ENCODE results near the gene AIP.

Gene AIP

DNA sequence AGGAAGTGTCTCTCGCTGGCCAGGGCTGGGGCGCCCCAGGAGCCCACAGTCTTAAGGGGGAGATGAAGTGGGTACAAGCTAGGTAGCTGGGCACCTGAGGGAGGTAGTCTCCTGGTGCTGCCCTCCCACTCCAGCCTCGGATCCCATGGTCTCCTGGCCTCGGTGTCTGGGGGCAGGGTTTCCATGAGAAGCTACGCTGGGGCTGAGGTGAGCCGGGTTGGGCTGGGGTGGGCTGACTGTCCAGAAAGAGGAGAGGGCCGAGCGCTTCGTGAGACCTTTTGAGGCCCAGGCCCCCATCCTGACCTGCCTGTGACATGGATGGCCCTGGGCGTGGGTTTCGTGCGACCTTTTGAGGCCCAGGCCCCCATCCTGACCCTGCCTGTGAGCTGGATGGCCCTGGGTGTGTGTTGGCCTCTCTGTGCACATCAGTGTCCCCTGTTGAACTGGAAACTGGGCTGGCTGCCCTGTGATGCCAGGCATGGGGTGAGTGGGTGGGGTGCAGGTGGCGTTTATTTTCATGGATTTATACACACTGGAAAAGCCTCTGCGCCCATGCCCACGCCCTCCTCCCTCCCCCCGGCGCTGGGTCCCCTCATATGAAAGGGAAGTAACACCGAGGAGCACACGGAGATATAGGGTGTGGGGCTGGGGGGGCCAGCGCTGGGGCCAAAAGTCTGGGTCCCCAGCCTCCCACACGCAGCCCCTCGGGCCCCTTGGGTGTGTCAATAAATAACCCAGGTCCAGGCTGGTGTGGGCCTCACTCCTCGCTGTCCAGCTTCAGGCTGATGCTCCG is 8.6 kb downstream of the AIP start:
- H3K36me3 ChIP-seq: peaks cover 76% of the 10 kb centered on the region
- TF ChIP-seq, protein P1, sequence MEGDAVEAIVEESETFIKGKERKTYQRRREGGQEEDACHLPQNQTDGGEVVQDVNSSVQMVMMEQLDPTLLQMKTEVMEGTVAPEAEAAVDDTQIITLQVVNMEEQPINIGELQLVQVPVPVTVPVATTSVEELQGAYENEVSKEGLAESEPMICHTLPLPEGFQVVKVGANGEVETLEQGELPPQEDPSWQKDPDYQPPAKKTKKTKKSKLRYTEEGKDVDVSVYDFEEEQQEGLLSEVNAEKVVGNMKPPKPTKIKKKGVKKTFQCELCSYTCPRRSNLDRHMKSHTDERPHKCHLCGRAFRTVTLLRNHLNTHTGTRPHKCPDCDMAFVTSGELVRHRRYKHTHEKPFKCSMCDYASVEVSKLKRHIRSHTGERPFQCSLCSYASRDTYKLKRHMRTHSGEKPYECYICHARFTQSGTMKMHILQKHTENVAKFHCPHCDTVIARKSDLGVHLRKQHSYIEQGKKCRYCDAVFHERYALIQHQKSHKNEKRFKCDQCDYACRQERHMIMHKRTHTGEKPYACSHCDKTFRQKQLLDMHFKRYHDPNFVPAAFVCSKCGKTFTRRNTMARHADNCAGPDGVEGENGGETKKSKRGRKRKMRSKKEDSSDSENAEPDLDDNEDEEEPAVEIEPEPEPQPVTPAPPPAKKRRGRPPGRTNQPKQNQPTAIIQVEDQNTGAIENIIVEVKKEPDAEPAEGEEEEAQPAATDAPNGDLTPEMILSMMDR (IDR thresholded peaks at IDR 0.05; ENCODE audit: low read depth, low read length): no peak
- no peaks in the 10 kb centered on the region for H3K27me3 ChIP-seq (ENCODE audit: insufficient read depth, low read depth, severe bottlenecking)
- no peak overlapping the region for H3K27ac ChIP-seq
- no peak overlapping the region for H3K4me3 ChIP-seq (ENCODE audit: low read depth, low read length)
- no peak for DNase-seq
- H3K9me3 ChIP-seq (ENCODE audit: severe bottlenecking): no peaks in the 10 kb centered on the region

DNA sequence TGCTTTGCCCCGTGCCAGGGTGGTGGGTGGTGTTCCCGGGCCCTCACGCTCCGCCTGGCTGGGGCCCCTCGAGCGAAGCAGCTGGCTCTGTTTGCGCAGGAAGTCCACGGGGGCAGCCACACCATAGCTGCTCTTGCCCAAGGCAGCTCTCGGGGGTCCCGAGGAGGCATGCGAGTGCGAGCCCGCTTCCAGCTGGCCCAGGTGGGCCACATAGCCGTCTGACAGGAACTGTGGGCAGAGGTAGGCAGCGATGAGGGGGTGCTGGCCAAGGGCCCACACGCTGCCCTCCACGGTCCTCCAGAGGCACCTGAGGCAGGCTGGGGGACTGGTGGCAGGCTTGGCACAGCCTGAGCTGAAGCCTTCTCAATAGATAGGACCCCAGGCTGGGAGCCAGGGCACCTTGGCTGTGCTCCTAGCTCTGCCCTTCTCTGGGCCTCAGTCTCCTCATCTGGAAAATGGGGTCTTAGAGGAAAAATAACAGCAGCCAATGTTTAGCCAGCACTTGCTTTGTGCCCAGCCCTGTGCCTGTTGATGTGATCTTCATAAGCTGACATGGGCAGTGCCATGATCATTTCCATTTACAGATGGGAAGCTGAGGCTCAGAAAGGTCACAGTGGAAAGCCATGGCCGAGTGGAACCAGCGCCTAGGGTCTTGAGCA is 9.4 kb downstream of the AIP start:
- no peak for DNase-seq
- Histone ChIP-seq H3K27ac (no peak overlapping the region; the same call in 1 of the 2 replicates), H3K9me3 (ENCODE audit: severe bottlenecking) (no peaks in the 10 kb centered on the region), H3K27me3 (ENCODE audit: insufficient read depth, low read depth, severe bottlenecking) (no peaks in the 10 kb centered on the region), H3K36me3 (peaks cover 79% of the 10 kb centered on the region), H3K4me3 (ENCODE audit: low read depth, low read length) (no peak overlapping the region)
- TF ChIP-seq, protein P1 (IDR thresholded peaks at IDR 0.05; ENCODE audit: low read depth, low read length): no peak

DNA sequence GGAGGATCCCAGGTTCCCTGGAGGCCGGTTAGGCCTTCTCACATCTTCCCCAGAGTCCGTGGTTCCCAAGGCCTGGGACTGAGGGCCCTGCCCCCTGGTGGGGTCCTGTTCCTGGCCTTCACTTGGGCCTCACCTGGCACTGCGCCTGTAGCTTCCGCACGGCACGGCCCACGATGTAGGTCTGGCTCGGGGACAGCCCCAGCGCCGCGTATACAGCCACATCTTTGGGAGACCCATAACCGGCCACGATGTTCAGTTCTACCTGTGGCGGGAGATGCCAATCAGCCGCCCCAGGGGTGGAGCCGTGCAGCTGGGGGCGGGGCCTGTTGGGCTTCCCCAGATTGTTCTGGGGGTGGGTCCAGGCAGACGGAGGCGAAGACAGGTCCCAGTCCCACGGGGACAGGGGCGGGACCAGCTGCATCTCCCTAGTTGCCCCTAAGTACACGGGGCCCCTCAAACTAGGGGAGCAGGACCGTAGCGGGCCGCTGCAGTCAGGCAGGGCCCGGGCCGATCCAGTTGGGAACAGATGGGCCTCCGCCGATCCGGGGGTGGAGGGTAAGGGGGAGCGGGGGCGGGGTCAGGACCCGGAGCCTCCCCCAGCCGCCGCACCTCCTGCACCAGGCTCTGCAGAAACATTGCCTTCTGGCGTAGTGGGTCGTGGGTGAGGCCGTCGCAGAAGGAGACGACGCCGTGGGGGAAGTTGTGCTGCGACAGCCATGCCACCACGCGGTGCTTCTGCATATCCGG is 10.1 kb downstream of the AIP start:
- TF ChIP-seq, protein P1 (IDR thresholded peaks at IDR 0.05; ENCODE audit: low read depth, low read length): no peak
- peak; percentile 44 for DNase-seq
- H3K36me3 ChIP-seq: peaks cover 74% of the 10 kb centered on the region
- no peak overlapping the region for H3K27ac ChIP-seq
- no peaks in the 10 kb centered on the region for H3K9me3 ChIP-seq (ENCODE audit: severe bottlenecking)
- H3K4me3 ChIP-seq (ENCODE audit: low read depth, low read length): no peak overlapping the region
- no peaks in the 10 kb centered on the region for H3K27me3 ChIP-seq (ENCODE audit: insufficient read depth, low read depth, severe bottlenecking)

DNA sequence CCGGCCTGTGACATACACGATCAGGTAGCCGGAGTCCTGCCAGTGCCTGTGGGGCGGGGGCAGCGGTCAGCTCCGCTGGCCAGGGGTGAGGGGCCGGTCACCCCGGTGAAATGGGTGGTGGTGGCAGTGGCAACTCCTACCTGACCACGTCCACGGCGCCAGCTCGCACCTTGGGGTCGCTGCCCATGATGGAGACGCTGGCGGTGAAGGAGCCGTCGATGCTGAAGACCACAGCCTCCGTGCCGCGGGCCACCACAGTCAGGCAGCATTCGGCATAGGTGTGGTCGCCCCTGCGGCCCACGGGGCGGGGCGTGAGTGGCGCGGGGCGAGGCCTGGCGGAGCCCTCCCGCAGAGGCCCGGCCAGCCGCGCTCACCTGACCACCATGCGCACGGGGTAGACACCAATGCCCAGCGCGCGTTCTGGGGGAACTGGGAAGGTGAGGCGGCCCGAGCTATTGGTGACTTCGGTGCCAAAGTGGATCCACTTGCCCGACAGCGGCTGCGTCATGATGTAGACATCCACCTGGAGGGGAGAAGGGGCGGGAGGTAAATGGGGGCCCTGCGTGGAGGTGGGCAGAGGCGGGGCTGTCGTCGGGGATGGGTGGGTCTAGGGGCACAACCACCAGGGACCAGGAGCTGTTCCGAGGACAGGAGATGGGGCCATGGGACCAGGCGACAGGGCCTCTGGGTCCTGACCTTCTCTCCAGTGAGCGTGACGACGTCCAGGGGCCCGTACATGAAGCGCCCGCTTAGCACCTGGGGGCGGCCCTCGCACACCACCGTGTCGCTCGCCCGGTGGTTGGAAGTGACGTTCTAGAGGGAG is 10.9 kb downstream of the AIP start:
- Histone ChIP-seq H3K27ac (no peak overlapping the region), H3K9me3 (ENCODE audit: severe bottlenecking) (no peaks in the 10 kb centered on the region), H3K36me3 (peaks cover 73% of the 10 kb centered on the region), H3K27me3 (ENCODE audit: insufficient read depth, low read depth, severe bottlenecking) (no peaks in the 10 kb centered on the region), H3K4me3 (ENCODE audit: low read depth, low read length) (no peak overlapping the region)
- no peak for DNase-seq
- TF ChIP-seq, protein P1 (IDR thresholded peaks at IDR 0.05; ENCODE audit: low read depth, low read length): no peak

DNA sequence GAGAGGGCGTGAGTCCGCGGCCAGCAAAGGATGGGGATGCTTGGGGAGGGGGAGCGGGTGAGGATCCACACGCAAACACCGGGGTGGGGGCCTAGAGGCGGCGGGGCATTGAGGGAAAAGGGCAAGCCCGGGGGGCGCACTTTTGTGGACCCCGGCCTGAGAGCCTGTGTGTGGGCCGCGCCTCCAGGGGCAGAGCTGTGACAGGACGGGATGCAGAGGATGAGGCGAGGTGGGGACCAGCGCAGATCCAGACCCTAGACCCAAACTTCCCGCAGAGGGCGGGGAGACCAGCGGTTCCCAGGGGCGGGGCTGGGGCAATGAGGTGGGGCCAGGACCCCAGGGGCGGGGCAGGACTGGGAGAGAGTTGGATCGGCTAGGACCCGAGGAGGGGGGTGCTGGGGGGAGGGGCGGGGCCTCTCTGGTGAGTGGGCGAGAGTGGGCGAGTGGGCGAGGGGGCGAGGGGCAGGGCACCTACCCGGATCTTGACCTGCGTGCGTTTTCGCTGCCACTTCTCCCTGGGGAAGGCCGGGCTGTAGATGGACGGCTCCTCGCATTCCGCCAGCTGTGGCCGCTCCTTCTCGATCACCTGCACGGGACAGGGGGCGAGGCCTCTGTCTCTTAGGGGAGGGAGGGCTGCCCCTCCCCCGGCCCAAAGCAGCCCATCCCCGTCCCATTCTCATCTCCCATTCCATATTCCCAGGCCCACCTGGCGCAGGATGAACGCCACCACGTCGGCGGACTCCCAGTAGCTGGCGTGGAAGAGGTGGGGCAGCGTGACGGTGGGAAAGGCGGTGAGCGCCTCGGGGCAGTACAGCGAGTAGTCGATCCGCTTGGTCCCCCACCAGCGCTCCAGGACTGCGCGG is 11.8 kb downstream of the AIP start:
- Histone ChIP-seq H3K27ac (no peak overlapping the region), H3K27me3 (ENCODE audit: insufficient read depth, low read depth, severe bottlenecking) (no peaks in the 10 kb centered on the region), H3K36me3 (peaks cover 70% of the 10 kb centered on the region), H3K4me3 (ENCODE audit: low read depth, low read length) (no peak overlapping the region), H3K9me3 (ENCODE audit: severe bottlenecking) (no peaks in the 10 kb centered on the region)
- DNase-seq: no peak
- TF ChIP-seq, protein P1 (IDR thresholded peaks at IDR 0.05; ENCODE audit: low read depth, low read length): no peak

Data from WERI-Rb-1 (cell line).